Hepatocyte (in vitro differentiated cells): ENCODE measurements around the gene OR6J1. TPM values are rescaled to one million over a fixed set of nuclear protein-coding genes. Genes with fewer than 3 reads are reported as not detected.
A peak's percentile ranks its signal among the peaks of the same experiment; 100 is the strongest.

Source experiments
- DNase-seq: peaks from one replicate; pipeline ENCODE4 v3.0.0-alpha.2; 2016; ENCODE audit warnings: low spot score
- H2AFZ ChIP-seq: fragments of 200-600 bp; sonication (generic); 2 replicates; pipeline ENCODE4 v1.6.0; 2016; ENCODE audit warnings: antibody characterized with exemption, mild to moderate bottlenecking
- H3K27ac ChIP-seq: fragments of 200-600 bp; sonication (generic); 2 replicates; pipeline ENCODE4 v1.5.1; 2016; ENCODE audit warnings: mild to moderate bottlenecking
- H3K27me3 ChIP-seq: fragments of 200-600 bp; sonication (generic); 2 replicates; pipeline ENCODE4 v1.6.1; 2016
- H3K36me3 ChIP-seq: fragments of 200-600 bp; sonication (generic); replicated peaks from 2 replicates; pipeline ENCODE4 v1.5.1; 2016; ENCODE audit warnings: low read depth; ENCODE audit not compliant: insufficient read depth
- H3K4me1 ChIP-seq: fragments of 200-600 bp; sonication (generic); 2 replicates; pipeline ENCODE4 v1.5.1; 2016; ENCODE audit warnings: mild to moderate bottlenecking, moderate library complexity; ENCODE audit not compliant: insufficient read depth
- H3K4me2 ChIP-seq: fragments of 200-600 bp; sonication (generic); 2 replicates; pipeline ENCODE4 v1.6.0; 2016
- H3K4me3 ChIP-seq: fragments of 200-600 bp; sonication (generic); 2 replicates; pipeline ENCODE4 v1.5.1; 2016; ENCODE audit warnings: mild to moderate bottlenecking
- H3K79me2 ChIP-seq: fragments of 200-600 bp; sonication (generic); 2 replicates; pipeline ENCODE4 v1.6.0; 2017; ENCODE audit warnings: mild to moderate bottlenecking
- H3K9me2 ChIP-seq: fragments of 200-600 bp; sonication (generic); replicated peaks from 2 replicates; pipeline ENCODE4 v1.6.0; 2017; ENCODE audit warnings: mild to moderate bottlenecking; ENCODE audit not compliant: insufficient read depth
- H3K9me3 ChIP-seq: fragments of 200-600 bp; sonication (generic); 2 replicates; pipeline ENCODE4 v1.5.1; 2016; ENCODE audit warnings: low read depth, mild to moderate bottlenecking
- H4K20me1 ChIP-seq: fragments of 200-600 bp; sonication (generic); 2 replicates; pipeline ENCODE4 v1.6.0; 2016; ENCODE audit warnings: mild to moderate bottlenecking; ENCODE audit not compliant: insufficient read depth, poor library complexity, severe bottlenecking
- EZH2 ChIP-seq: fragments of 200-600 bp; sonication (generic); IDR thresholded peaks from 2 replicates; pipeline ENCODE4 v1.6.1; 2016; ENCODE audit warnings: antibody characterized with exemption, mild to moderate bottlenecking, borderline replicate concordance
- EZH2phosphoT487 ChIP-seq: fragments of 200-600 bp; sonication (generic); IDR thresholded peaks from one replicate; pipeline ENCODE4 v1.6.1; 2018; ENCODE audit warnings: antibody characterized with exemption, mild to moderate bottlenecking, low read depth, moderate library complexity; ENCODE audit not compliant: unreplicated experiment, severe bottlenecking
- WGBS: methylation state at CpG from one replicate; pipeline ENCODE4 v1.1.6; 2016; ENCODE audit warnings: low lambda C conversion rate; ENCODE audit errors: missing lambda C conversion rate; 5-methylcytosine and 5-hydroxymethylcytosine counted together
- polyA plus RNA-seq: library from polyadenylated mRNA; unstranded; fragments of >200 nt; fragmentation: Nextera tagmentation; extraction: Ambion mirVana; gene quantifications from 2 replicates; pipeline ENCODE4 v1.2.1, GENCODE V29; 2016
- total RNA-seq: library from RNA; depleted of rRNA; stranded (reverse); fragments of >200 nt; gene quantifications from 2 replicates; pipeline ENCODE4 v1.2.3, GENCODE V29; 2014
- TF ChIP-seq, protein P1 (sequence below): fragments of 200-600 bp; sonication (generic); IDR thresholded peaks from 2 replicates; pipeline ENCODE4 v1.5.1; 2016; ENCODE audit warnings: antibody characterized with exemption, mild to moderate bottlenecking; ENCODE audit not compliant: poor library complexity

The OR6J1 gene
- total and polyA plus RNA-seq, 2 experiments from 2014 or later, result 0.03 TPM; not detected in 1

DNA sequence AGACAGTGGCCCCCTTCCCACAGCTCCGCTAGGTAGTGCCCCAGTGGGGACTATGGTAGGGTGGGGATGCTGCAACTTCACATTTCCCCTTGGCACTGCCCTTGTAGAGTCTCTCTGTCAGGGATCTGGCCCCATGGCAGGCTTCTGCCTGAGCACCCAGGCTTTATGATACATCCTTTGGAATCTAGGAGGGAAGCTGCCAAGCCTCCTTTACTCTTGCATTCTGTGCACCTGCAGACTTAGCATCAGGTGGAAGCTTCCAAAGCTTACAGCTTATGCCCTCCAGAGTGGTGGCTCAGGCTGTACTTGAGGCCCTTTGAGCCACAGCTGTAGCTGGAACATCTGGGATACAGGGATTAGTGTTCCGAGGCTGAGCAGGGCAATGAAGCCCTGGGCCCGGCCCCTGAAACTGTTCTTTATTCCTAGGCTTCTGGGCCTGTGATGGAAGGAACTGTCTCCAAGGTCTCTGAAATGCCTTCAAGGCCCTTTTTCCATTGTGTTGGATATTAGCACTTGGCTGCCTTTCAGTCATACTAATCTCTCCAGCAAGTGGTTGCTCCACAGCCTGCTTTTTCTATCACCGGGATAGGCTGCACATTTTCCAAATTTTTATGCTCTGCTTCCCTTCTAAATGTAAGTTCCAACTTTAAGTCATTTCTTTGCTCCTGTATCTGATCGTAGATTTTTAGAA lies 22.2 kb upstream of the OR6J1 start:
- Histone ChIP-seq H3K27ac (no peak overlapping the region), H3K4me3 (no peak overlapping the region), H2AFZ (no peak overlapping the region), H3K4me1 (peaks cover 8% of the 10 kb centered on the region), H3K79me2 (no peaks in the 10 kb centered on the region), H3K4me2 (no peak overlapping the region), H4K20me1 (no peaks in the 10 kb centered on the region), H3K36me3 (no peaks in the 10 kb centered on the region), H3K9me2 (no peaks in the 10 kb centered on the region), H3K27me3 (no peaks in the 10 kb centered on the region), H3K9me3 (no peaks in the 10 kb centered on the region)
- no peak for DNase-seq
- 90% methylated on average over 5 of the region's 5 CpGs for WGBS
- TF ChIP-seq EZH2phosphoT487 (no peak), EZH2 (no peak)
- TF ChIP-seq, protein P1, sequence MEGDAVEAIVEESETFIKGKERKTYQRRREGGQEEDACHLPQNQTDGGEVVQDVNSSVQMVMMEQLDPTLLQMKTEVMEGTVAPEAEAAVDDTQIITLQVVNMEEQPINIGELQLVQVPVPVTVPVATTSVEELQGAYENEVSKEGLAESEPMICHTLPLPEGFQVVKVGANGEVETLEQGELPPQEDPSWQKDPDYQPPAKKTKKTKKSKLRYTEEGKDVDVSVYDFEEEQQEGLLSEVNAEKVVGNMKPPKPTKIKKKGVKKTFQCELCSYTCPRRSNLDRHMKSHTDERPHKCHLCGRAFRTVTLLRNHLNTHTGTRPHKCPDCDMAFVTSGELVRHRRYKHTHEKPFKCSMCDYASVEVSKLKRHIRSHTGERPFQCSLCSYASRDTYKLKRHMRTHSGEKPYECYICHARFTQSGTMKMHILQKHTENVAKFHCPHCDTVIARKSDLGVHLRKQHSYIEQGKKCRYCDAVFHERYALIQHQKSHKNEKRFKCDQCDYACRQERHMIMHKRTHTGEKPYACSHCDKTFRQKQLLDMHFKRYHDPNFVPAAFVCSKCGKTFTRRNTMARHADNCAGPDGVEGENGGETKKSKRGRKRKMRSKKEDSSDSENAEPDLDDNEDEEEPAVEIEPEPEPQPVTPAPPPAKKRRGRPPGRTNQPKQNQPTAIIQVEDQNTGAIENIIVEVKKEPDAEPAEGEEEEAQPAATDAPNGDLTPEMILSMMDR, result no peak

DNA sequence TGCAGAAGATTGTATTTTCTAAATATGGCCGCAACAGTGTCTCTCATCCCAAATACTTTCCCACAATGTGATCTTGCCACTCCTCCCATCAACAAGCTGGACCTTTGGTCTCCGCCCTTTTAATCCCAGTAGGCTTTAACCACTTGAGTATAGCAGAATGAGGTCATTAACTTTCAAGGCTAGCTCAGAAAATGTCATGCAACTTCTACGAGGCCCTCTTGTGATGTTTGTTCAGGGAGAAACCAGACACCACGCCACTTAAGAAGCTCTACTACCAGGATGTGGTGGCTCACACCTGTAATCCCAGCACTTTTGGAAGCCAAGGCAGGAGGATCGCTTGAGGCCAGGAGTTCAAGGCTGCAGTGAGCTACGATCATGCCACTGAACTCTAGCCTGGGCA lies 20.1 kb upstream of the OR6J1 start:
- TF ChIP-seq, protein P1, result no peak
- TF ChIP-seq EZH2, result no peak
- TF ChIP-seq EZH2phosphoT487, result no peak
- H3K36me3 ChIP-seq, result no peaks in the 10 kb centered on the region
- no peaks in the 10 kb centered on the region for H3K79me2 ChIP-seq
- H3K4me2 ChIP-seq, result no peak overlapping the region
- H3K4me1 ChIP-seq, result peaks cover 7% of the 10 kb centered on the region
- H3K27me3 ChIP-seq, result no peaks in the 10 kb centered on the region
- no peaks in the 10 kb centered on the region for H3K9me3 ChIP-seq
- no peak overlapping the region for H3K4me3 ChIP-seq
- H3K27ac ChIP-seq, result peak overlapping the region; percentile 60
- H4K20me1 ChIP-seq, result no peaks in the 10 kb centered on the region
- WGBS, result 67% methylated on average over 6 of the region's 6 CpGs
- no peak overlapping the region for H2AFZ ChIP-seq
- no peaks in the 10 kb centered on the region for H3K9me2 ChIP-seq
- peak; percentile 48 for DNase-seq

DNA sequence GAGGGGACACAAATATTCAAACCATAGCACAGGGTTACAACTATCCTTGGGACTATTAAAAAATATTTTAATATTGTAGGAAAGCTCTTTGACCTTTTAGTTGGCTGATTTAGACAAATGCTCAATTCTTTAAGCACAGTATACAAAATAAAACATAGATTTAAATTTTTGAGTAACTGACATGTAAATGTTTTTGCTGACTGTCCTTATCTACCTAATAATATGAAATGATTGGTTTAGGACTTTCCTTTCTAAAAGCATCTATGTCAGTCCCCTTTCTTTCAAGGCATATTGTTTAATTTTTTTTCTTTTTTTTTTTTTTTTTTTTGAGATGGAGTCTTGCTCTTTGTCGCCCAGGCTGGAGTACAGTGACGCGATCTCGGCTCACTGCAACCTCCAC lies 16.5 kb upstream of the OR6J1 start:
- H3K79me2 ChIP-seq, result no peaks in the 10 kb centered on the region
- DNase-seq, result no peak
- no peaks in the 10 kb centered on the region for H4K20me1 ChIP-seq
- H3K27ac ChIP-seq, result no peak overlapping the region
- H3K4me3 ChIP-seq, result no peak overlapping the region
- no peak overlapping the region for H3K4me2 ChIP-seq
- no peaks in the 10 kb centered on the region for H3K9me2 ChIP-seq
- no peaks in the 10 kb centered on the region for H3K27me3 ChIP-seq
- H2AFZ ChIP-seq, result no peak overlapping the region
- peaks cover 12% of the 10 kb centered on the region for H3K4me1 ChIP-seq
- WGBS, result 98% methylated on average over 4 of the region's 4 CpGs
- no peaks in the 10 kb centered on the region for H3K36me3 ChIP-seq
- TF ChIP-seq EZH2phosphoT487 (no peak), EZH2 (no peak)
- TF ChIP-seq, protein P1, result no peak
- H3K9me3 ChIP-seq, result no peaks in the 10 kb centered on the region
